Activated naive CD4-positive, alpha-beta T cell treated with anti-CD3 and anti-CD28 coated beads, Interleukin-2, amount 50 U/mL, for 16 hours (primary cell): Measurements from ENCODE around the gene NDUFS1.
"Not testable (repeated sequence)": the region's sequence is repeated elsewhere in the genome, so short reads cannot be mapped to it uniquely, and the experiment has no call there.

Experiments used
- DNase-seq: peaks from one replicate; pipeline ENCODE4 v3.0.0-alpha.2; 2020

The NDUFS1 gene

GRCh38 chr2:206095536-206096332, 63.5 kb downstream of the NDUFS1 start:
- DNase-seq = no peak

GRCh38 chr2:206092297-206092696, 66.9 kb downstream of the NDUFS1 start:
- no peak for DNase-seq

DNA sequence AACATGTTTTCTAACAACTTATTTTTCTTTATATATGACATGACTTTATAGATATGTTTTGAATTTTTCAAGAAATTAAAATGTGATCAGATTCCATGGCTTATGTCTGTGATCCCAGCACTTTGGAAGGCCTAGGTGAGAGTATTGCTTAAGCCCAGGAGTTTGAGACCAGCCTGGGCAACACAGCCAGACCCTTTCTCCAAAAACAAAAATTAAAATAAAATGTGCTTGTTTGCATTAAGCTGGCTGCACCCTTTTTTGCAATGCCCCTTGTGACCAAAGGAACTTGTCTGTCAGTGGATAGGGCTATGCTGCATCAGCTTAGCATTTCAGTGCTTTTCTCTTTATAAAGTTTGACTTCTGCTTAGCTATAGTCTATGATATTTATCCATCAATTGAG, 71.0 kb downstream of the NDUFS1 start:
- no peak for DNase-seq

DNA sequence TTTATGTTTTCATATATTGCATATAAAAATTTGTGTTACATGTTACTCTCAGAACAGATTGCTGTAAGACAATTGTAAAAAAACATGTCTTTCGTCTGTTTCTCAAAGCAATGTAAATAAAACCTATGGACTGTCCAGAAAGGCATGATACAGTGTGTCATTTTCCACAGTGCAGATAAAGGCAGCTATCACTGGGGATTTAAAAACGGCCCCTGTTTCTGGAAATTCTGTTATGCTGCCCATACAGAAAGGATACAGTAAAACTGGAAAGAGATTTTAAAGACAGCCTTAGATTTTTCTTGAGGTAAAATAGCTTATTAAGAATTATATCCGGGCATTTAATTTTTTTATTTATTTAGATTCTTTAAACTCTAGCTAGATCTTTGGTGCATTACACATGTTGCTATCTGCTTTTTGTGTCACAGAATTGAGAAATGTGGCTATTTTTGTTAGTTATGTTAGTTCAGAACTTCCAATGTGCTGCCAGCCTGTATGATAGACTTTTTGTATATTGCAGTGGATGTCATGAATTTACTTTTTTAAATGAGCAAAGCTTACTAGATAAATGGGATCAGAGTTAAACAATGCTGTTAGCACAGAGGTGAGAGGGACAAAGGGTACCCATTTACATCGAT, 72.4 kb downstream of the NDUFS1 start:
- no peak for DNase-seq

DNA sequence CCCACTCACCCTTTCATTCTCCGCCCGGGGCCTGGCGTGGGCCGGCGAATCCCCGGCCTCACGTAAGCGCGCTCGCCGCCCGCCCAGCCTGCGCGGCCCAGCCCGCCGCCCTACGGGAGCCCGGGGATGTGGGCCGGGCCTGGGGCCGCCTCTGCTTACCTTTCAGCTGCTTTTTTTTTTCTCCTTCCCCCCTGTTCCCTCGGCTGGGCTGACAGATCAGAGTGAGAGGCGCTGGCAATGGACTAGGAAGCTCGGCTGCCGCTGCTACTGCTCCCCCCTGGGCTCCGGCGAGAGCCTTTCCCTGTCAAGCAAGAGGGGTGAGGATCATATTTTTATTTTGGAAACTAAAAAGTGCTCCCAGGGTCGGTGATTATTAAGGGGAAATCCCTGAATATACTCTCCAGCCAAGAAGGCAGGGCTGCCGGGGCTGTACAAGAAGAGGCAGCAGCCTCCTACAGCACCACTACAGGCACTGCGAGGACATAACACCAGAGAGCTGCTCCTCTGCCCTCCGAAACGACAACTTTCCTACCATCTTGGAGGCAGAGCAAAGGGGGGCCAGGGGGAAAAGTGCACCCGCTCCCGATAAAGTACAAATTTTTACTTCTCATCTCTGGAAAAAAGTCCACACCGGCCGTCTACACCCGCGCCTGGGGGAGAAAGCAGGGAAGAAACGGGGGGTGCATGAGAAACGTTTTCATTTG, 73.3 kb downstream of the NDUFS1 start, which contains the start of gene INO80D:
TSS of gene INO80D (minus strand) at position 433 of the 704 bp plus-strand sequence. CDS start 23,158 bp downstream, outside the sequence.
- DNase-seq = peak; percentile 81

DNA sequence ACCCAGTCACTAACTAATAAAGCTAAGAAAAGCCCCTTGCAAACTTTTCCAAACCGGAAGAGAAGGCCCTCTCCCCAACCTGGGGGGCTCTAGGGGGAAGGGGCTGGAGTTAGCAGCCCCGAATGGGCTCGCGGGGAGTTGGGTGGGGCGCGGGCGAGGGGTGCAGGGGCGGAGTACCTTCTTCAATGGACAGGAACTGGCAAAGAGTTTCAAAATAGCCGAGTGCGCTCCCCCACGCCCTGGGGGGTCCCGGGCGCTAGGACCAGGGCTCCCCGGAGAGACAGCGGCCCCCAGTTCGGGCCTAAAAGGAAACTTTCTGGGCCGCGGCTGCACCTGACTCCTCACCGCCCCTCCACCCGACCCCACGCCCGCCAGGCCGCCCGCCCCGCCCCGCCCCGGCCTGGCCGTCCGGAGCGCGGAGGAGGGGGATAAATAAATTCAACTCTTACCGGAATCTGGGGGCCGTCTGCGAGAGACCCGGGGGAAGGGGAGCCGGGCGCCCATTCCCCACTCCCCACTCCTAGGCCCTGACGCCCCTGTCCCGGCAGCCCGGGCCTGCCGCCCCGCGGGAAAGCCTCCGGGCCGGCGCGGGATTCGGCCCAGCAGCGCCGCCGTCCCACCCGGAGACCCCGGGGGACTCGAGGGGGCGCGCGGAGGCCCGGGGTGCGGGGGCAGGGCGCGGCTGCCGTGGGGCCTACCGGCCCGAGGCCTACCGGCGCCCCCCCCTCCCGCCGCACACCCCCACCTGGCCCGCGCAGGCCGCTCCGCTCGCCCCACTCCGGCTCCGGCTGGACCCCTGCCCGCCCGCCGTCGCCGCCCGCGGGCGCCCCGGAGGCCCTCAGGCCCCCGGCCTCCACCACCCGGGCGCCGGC, 74.1 kb downstream of the NDUFS1 start:
- peak; percentile 46 for DNase-seq

- no peak for DNase-seq
Measured at GRCh38 chr2:206084439-206084869, 74.8 kb downstream of the NDUFS1 start.

DNA sequence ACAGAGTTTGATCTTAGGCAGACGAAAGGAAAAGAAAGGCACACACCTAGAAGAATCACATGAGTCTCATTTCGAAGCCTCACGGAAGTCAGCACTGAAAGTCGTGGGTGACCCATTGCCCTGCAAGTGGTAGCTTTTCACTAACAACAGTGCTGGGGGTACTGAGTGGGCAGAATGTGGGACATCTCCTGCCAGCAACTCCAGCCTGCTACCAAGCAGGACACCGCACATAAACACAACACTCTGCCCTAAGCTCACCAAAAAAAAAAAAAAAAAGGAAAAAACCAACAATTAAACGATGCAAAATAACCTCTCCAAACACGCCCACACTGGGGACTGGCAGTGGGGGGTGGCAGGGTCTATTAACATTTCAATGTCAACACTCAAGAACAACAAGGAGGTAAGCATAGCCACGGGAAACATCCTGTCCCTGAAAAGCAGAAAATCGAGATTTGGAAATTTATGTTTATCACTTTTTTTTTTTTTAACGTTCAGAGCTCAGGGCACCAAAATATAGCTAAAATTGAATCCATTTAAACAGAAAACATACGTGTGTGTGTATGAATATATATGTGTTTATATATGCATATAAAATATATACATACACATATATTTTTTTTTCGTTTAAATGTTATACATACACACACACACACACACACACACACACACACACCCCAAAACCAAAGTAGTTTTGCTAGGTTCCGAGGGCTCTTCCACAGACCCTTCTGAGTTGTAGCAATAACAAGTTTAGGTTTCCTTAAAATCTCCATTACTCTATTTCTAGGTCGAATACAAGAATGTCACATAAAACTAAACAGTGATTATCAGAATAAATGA, 75.4 kb downstream of the NDUFS1 start:
- DNase-seq = peak; percentile 13

DNA sequence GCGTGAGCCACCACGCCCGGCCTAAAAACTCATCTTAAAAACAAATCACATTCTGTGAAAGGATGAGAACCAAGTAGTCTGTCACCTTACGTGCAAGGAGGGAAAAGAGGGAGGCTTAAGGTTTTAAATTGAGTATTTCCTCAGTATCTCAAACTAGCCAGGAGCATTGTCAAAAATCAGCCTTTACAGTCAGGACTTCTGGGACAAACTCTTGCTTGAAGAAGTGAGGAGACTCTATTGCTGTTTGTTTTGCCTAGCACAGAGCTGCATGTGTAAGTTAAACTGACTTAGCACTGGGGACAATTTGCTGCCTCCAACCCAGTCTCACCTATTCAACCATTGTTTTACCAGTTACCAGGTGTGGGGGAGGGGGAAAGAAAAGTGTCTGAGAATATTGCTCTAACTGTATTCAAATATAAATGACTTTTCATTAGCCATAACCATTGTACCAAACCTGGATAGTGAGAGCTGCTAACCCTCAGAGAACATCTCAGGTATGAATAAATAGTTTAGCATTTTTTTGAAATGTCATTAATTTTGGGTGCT, 76.9 kb downstream of the NDUFS1 start:
- no peak for DNase-seq

DNA sequence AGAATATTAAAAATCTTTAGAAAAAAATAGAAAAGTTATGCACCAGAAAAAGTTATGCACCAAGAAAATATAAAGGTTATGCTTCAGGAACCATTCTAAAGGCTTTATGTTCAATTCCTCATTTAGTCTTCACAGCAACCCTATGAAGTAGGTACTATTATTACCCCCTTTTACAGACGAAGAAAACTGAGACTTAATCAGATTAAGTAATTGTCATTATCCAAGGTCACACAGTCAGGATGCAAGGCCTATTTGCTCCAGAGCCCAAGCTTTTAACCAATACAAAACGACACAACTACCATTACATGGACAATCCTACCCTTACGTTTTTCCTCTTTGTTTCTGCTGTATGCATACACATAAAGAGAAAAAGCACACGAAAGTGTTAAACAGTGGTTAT, 78.3 kb downstream of the NDUFS1 start:
- no peak for DNase-seq

DNA sequence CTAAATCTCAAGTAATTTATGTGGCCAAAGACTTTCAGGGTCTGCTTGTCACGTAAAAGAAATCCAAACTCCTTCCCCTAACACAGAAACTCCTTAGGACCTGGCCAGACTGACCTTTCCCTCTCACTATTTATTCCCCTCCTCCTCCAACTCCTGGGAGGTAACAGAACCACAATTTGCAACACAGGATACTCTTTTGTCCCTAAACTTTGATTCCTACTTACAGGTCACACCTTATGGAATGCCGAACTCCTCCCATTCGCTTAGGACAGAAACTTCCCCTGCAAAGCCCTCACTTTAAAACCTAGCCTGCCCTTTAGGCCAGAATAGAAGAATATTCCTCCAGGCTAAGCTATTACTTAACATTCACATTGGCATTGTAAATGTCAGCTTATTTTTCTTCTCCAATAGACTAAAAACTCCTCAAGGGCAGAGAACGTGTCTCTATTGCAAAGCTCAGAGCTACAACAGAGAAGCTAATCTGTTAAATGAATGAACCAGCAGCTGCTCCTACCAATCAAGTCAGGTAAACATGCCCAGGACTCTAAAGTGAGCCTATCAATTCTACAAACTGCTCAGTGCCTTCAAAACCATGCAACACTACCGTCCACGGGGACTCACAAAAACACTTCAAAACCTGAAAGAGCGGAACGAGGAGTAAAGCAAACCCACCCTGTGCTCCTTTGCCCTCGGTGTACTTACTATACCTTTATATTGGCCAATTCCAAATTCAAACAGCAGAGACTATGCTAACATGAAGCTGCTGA, 79.4 kb downstream of the NDUFS1 start:
- DNase-seq = no peak

- not testable (repeated sequence) for DNase-seq
Measured at GRCh38 chr2:206077879-206078278, 81.4 kb downstream of the NDUFS1 start.

GRCh38 chr2:206075113-206075512, 84.1 kb downstream of the NDUFS1 start:
- no peak for DNase-seq

- no peak for DNase-seq
Measured at GRCh38 chr2:206071807-206072206, 87.4 kb downstream of the NDUFS1 start.

GRCh38 chr2:206069417-206069816, 89.8 kb downstream of the NDUFS1 start:
- DNase-seq = no peak

DNA sequence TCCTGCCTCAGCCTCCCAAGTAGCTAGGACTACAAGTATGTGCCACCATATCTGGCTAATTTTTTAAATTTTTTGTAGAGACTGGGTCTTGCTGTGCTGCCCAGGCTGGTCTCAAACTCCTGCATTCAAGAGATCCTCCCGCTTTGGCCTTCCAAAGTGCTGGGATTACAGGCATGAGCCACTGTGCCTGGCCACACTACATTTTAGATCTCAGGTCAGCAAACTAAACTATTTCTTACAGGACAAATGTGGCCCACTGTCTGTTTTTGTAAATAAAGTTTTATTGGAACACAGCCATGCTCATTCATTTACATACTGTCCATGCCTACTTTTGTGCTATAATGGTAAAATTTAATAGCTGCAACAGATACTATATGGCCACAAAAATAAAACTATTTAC, 91.0 kb downstream of the NDUFS1 start:
- DNase-seq = no peak
